ENCODE data around the gene CD300C.
"Not testable (repeated sequence)": the region's sequence is repeated elsewhere in the genome, so short reads cannot be mapped to it uniquely, and the experiment has no call there.

The CD300C gene

DNA sequence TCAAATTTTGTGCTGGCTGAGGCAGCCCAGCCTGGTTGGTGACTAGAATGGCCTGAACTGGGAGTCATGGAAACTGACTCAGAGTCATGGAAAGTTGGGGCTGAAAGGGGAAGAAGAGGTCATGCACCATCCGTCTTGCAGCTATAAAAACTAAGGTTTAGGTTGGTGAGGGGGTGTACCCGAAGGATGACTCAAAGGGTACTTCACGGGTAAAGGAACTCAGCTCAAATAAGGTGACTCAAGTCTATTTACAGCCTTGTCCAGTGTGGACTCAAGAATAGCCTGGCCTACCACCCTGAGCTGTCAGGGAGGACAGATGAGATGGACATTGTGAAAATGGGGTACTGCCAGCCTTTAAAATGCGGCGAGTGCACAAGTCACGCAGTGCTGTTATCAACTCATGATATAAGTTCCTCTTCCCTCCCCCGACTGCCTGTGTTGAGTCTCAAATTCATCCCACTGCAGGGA is 33.3 kb downstream of the CD300C start:
- DNase-seq (ENCODE audit: low spot score): no peak

- no peak for DNase-seq (ENCODE audit: low spot score)
Measured at GRCh38 chr17:74512036-74512435, 33.9 kb downstream of the CD300C start.

DNA sequence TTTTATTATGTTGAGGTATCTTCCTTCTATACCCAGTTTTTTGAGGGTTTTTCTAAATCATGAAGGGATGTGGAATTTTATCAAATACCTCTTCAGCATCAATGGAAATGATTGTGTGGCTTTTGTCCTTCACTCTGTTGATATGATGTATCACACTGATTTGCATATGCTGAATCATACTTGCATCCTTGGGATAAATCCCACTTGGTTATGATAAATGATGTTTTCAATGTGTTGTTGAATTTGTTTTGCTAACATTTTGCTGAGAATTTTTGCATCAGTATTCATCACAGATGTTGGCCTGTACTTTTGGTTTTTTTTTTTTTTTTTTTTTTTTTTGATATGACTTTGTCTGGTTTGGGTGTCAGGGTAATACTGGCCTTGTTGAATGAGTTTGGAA is 37.8 kb downstream of the CD300C start:
- DNase-seq (ENCODE audit: low spot score): no peak

- DNase-seq (ENCODE audit: low spot score): not testable (repeated sequence)
Measured at GRCh38 chr17:74503949-74504348, 42.0 kb downstream of the CD300C start.

- DNase-seq (ENCODE audit: low spot score): no peak
Measured at GRCh38 chr17:74502861-74503260, 43.1 kb downstream of the CD300C start.

- no peak for DNase-seq (ENCODE audit: low spot score)
Measured at GRCh38 chr17:74499992-74500391, 45.9 kb downstream of the CD300C start.

DNA sequence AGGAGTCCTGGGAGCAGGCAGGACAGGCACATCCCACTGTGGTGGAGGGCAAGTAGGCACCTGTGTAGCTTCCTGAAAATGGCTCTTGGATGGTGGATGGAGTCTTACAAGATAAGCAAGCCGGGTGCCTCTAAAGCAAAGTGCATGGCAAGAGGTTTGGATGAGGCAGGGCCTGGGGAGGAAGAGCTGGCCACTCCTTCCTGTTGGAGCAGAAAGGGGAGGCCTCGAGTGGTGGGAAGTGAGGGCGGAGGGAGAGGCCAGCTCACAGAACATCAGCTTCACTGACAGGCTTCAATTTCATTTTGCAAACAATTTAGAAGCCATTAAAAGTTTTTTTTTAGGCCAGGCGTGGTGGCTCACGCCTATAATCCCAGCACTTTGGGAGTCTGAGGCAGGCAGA is 48.4 kb downstream of the CD300C start:
- DNase-seq (ENCODE audit: low spot score): no peak

- peak; percentile 75 for DNase-seq (ENCODE audit: low spot score)
Measured at GRCh38 chr17:74493331-74493833, 52.5 kb downstream of the CD300C start.

GRCh38 chr17:74491626-74492025 is 54.3 kb downstream of the CD300C start:
- no peak for DNase-seq (ENCODE audit: low spot score)
